HCT116 (cell line): Measurements from ENCODE around the gene TSPAN33. TPM values are rescaled to one million over a fixed set of nuclear protein-coding genes. Genes with fewer than 3 reads are reported as not detected.

Experiments
- ATAC-seq: fragments of 200-7000 bp; cut with Tn5 transposase; 2 replicates; pipeline ENCODE4 v1.9.1; 2020; ENCODE audit warnings: mild to moderate bottlenecking, moderate library complexity
- BruUV-seq: library from RNA; stranded (reverse); fragments of 400-500 nt; replicated peaks from 2 replicates; lab custom pipeline; 2021; lab: Mats Ljungman, UMichigan
- CTCF ChIA-PET: fragments of 300-600 bp; sonication (Branson Sonifier 250); formaldehyde crosslinking; loops from one replicate; lab custom pipeline; 2021; ENCODE audit warnings: antibody characterized with exemption; lab: Charles Lee
- POLR2A ChIA-PET: fragments of 300-600, 350-600 bp; sonication (Branson Sonifier 250); formaldehyde crosslinking; loops from one replicate; lab custom pipeline; 2021; ENCODE audit warnings: antibody characterized with exemption; lab: Charles Lee
- RAD21 ChIA-PET, 2 experiments: fragments of 300-600 bp; sonication (Branson Sonifier 250); formaldehyde crosslinking; loops; one replicate each; lab custom pipeline; 2023; ENCODE audit warnings: low total read pairs in 2 of 2; ENCODE audit not compliant: uncharacterized antibody in 2 of 2, unreplicated experiment in 2 of 2, low non-redundant PET in 1 of 2; lab: Charles Lee
- DNase-seq: peaks from one replicate; pipeline ENCODE4 v3.0.0-alpha.2; 2010; ENCODE audit warnings: low read depth, low spot score
- H2AFZ ChIP-seq: fragments of 200-600 bp; shearing (Covaris generic), sonication (generic); 2 replicates; pipeline ENCODE4 v1.6.1; 2017; ENCODE audit warnings: low read depth, mixed run types, mixed read lengths, antibody characterized with exemption, low read length; ENCODE audit not compliant: poor library complexity, severe bottlenecking
- H3K27ac ChIP-seq: 2 replicates; pipeline ENCODE4 v1.5.1; 2012; ENCODE audit warnings: low read depth, low read length
- H3K27me3 ChIP-seq: fragments of 200-600 bp; sonication (generic); 2 replicates; pipeline ENCODE4 v1.6.1; 2016; ENCODE audit warnings: mixed run types, low read length, mixed read lengths; ENCODE audit not compliant: insufficient read depth
- H3K36me3 ChIP-seq, 2 experiments: fragments of 200-500 bp in 1 of 2; fragments of 200-600 bp in 1 of 2; sonication (Bioruptor generic) in 1 of 2; sonication (generic) in 1 of 2; 2 replicates each; pipeline versions ENCODE4 v1.5.1 to v1.6.1; 2014 to 2016; ENCODE audit warnings: low read length in 2 of 2, inconsistent platforms in 1 of 2, mixed read lengths in 1 of 2, mixed run types in 1 of 2; ENCODE audit not compliant: insufficient read depth in 2 of 2, control insufficient read depth in 1 of 2
- H3K4me1 ChIP-seq, 2 experiments: fragments of 200-600 bp in 1 of 2; sonication (generic) in 1 of 2; 2 replicates each; pipeline versions ENCODE4 v1.5.1 to v1.6.1; 2012 to 2017; ENCODE audit warnings: low read length in 2 of 2, inconsistent platforms in 1 of 2, mild to moderate bottlenecking in 1 of 2, mixed read lengths in 1 of 2, mixed run types in 1 of 2, moderate library complexity in 1 of 2; ENCODE audit not compliant: insufficient read depth in 2 of 2, control insufficient read depth in 1 of 2
- H3K4me2 ChIP-seq: fragments of 200-600 bp; sonication (generic); 2 replicates; pipeline ENCODE4 v1.6.1; 2017; ENCODE audit warnings: mixed run types, low read length, mixed read lengths
- H3K4me3 ChIP-seq, 2 experiments: fragments of 200-600 bp in 1 of 2; sonication (generic) in 1 of 2; replicated peaks in 1 of 2; 2 replicates each; pipeline ENCODE4 v1.5.1; 2011 to 2016; ENCODE audit warnings: low read length in 2 of 2, control low read depth in 1 of 2, low read depth in 1 of 2, mild to moderate bottlenecking in 1 of 2, mixed read lengths in 1 of 2, mixed run types in 1 of 2
- H3K79me2 ChIP-seq: fragments of 200-600 bp; sonication (generic); 2 replicates; pipeline ENCODE4 v1.6.1; 2017; ENCODE audit warnings: mild to moderate bottlenecking, mixed run types, low read length, moderate library complexity, mixed read lengths; ENCODE audit not compliant: insufficient read depth
- H3K9ac ChIP-seq: fragments of 200-600 bp; sonication (generic); 2 replicates; pipeline ENCODE4 v1.6.1; 2016; ENCODE audit warnings: low read length, mixed read lengths
- H3K9me2 ChIP-seq: fragments of 200-600 bp; sonication (generic), shearing (Covaris generic); 2 replicates; pipeline ENCODE4 v1.6.1; 2017; ENCODE audit warnings: mixed run types, mild to moderate bottlenecking, moderate library complexity; ENCODE audit not compliant: insufficient read depth
- H3K9me3 ChIP-seq, 2 experiments: fragments of 200-500 bp in 1 of 2; fragments of 200-600 bp in 1 of 2; sonication (Bioruptor generic) in 1 of 2; sonication (generic) in 1 of 2; 2 replicates each; pipeline ENCODE4 v1.6.1; 2014 to 2017; ENCODE audit warnings: low read length in 2 of 2, mixed read lengths in 2 of 2, inconsistent platforms in 1 of 2, low read depth in 1 of 2, mild to moderate bottlenecking in 1 of 2, mixed run types in 1 of 2, moderate library complexity in 1 of 2; ENCODE audit not compliant: control insufficient read depth in 1 of 2, insufficient read depth in 1 of 2
- H4K20me1 ChIP-seq: fragments of 200-600 bp; sonication (generic), shearing (Covaris generic); 2 replicates; pipeline ENCODE4 v1.6.1; 2017; ENCODE audit warnings: mixed run types, mild to moderate bottlenecking, moderate library complexity; ENCODE audit not compliant: insufficient read depth
- ELF1 ChIP-seq: IDR thresholded peaks from 2 replicates; pipeline ENCODE4 v1.6.1; 2012; ENCODE audit warnings: low read depth, borderline replicate concordance
- EZH2 ChIP-seq: fragments of 200-600 bp; sonication (generic); IDR thresholded peaks from 2 replicates; pipeline ENCODE4 v1.6.1; 2017; ENCODE audit warnings: antibody characterized with exemption, mixed run types
- FOSL1 ChIP-seq: IDR thresholded peaks from 2 replicates; pipeline ENCODE4 v1.6.1; 2012; ENCODE audit warnings: low read depth
- JUND ChIP-seq: IDR thresholded peaks from 2 replicates; pipeline ENCODE4 v1.6.1; 2012
- RAD21 ChIP-seq: IDR thresholded peaks from 2 replicates; pipeline ENCODE4 v1.6.1; 2012; ENCODE audit warnings: low read depth, mild to moderate bottlenecking
- REST ChIP-seq: IDR thresholded peaks from 2 replicates; pipeline ENCODE4 v1.6.1; 2012; ENCODE audit warnings: low read depth
- ZFX ChIP-seq: fragments of 450-650 bp; IDR thresholded peaks from 2 replicates; pipeline ENCODE4 v1.6.1; 2017
- intact Hi-C: fragments of 100-400 bp; cut with micrococcal nuclease; formaldehyde crosslinking; loops from 2 replicates; pipeline ENCODE4 v1.10.0; 2022
- total RNA-seq: library from RNA; stranded (reverse); gene quantifications from one replicate; pipeline ENCODE4 v1.2.1, GENCODE V29; 2021; ENCODE audit not compliant: unreplicated experiment

Gene TSPAN33
- total RNA-seq, 1 experiment from 2014 or later: 22.2 TPM

- intact Hi-C loops: no loop called here
- no peaks in the 10 kb centered on the region for H4K20me1 ChIP-seq
- no peaks in the 10 kb centered on the region for H3K36me3 ChIP-seq
- no peaks in the 10 kb centered on the region for H3K4me1 ChIP-seq
- DNase-seq (no peak), ATAC-seq (no peak)
- H2AFZ ChIP-seq: no peak overlapping the region
- peaks cover 0 to 4% of the 10 kb centered on the region in 2 experiments; a peak in 1 of 4 replicates for H3K9me3 ChIP-seq
- no peaks in the 10 kb centered on the region for H3K79me2 ChIP-seq
- TF ChIP-seq ELF1 (no peak), JUND (no peak), FOSL1 (no peak), REST (no peak), EZH2 (no peak), RAD21 (no peak), ZFX (no peak)
- no TSS peak for BruUV-seq
- CTCF ChIA-PET: interaction anchor here (1.3 kb wide), 1 partner anchor 31 kb away, joined by 3 read pairs; no protein-coding TSS in a partner anchor
- no peak overlapping the region for H3K4me3 ChIP-seq
- H3K27me3 ChIP-seq: no peaks in the 10 kb centered on the region
- no peaks in the 10 kb centered on the region for H3K9me2 ChIP-seq
- RAD21 ChIA-PET: no interaction called here
- H3K27ac ChIP-seq: no peak overlapping the region
- POLR2A ChIA-PET: no interaction called here
- no peak overlapping the region for H3K9ac ChIP-seq
- no peak overlapping the region for H3K4me2 ChIP-seq
Measured at GRCh38 chr7:129122078-129122750, 22.3 kb upstream of the TSPAN33 start.
